OCI-LY1 (cell line): ENCODE measurements around the gene CX3CL1.
"Not testable (repeated sequence)": the region's sequence is repeated elsewhere in the genome, so short reads cannot be mapped to it uniquely, and the experiment has no call there.

ENCODE experiments used
- CTCF ChIP-seq: fragments of 200-600 bp; sonication (generic), shearing (Covaris generic); IDR thresholded peaks from 2 replicates; pipeline ENCODE4 v1.5.1; 2017; ENCODE audit warnings: mild to moderate bottlenecking, antibody characterized with exemption, low read length, moderate library complexity, mixed read lengths
- EZH2 ChIP-seq: fragments of 200-600 bp; sonication (generic), shearing (Covaris generic); IDR thresholded peaks from 2 replicates; pipeline ENCODE4 v1.8.0; 2017; ENCODE audit warnings: borderline replicate concordance, mixed run types, mild to moderate bottlenecking, antibody characterized with exemption, low read length, moderate library complexity, mixed read lengths

- not testable (repeated sequence) for TF ChIP-seq CTCF, EZH2
These were observed 29.7 kb upstream of the CX3CL1 start for GRCh38 chr16:57342606-57343005.
